HEK293T (cell line): ENCODE data around the gene GFPT2.

Experiments
- CTCF ChIA-PET: fragments of 350-600 bp; formaldehyde crosslinking; extraction: SDS; loops from one replicate; lab custom pipeline; 2021; ENCODE audit warnings: antibody characterized with exemption, inconsistent platforms; lab: Yijun Ruan, JAX
- POLR2A ChIA-PET: fragments of 350-600 bp; formaldehyde crosslinking; extraction: SDS; loops from one replicate; lab custom pipeline; 2020; ENCODE audit warnings: antibody characterized with exemption, inconsistent platforms; lab: Yijun Ruan, JAX
- DNase-seq: peaks from one replicate; pipeline ENCODE4 v3.0.0; 2012; ENCODE audit warnings: mixed read lengths; ENCODE audit errors: extremely low spot score
- ARNT ChIP-seq: fragments of 450-650 bp; IDR thresholded peaks from 2 replicates; pipeline ENCODE4 v1.6.1; 2017; ENCODE audit warnings: mild to moderate bottlenecking
- BHLHE40 ChIP-seq: fragments of 450-650 bp; IDR thresholded peaks from 2 replicates; pipeline ENCODE4 v1.6.1; 2016; ENCODE audit warnings: mild to moderate bottlenecking, moderate library complexity, borderline replicate concordance
- CTBP1 ChIP-seq: fragments of 450-650 bp; IDR thresholded peaks from 2 replicates; pipeline ENCODE4 v1.6.1; 2016; ENCODE audit warnings: borderline replicate concordance
- ELF4 ChIP-seq: fragments of 450-650 bp; IDR thresholded peaks from 2 replicates; pipeline ENCODE4 v1.6.1; 2017; ENCODE audit warnings: antibody characterized with exemption
- FOXA1 ChIP-seq: fragments of 450-650 bp; IDR thresholded peaks from 2 replicates; pipeline ENCODE4 v1.6.1; 2016; ENCODE audit warnings: mild to moderate bottlenecking
- FOXK2 ChIP-seq: fragments of 450-650 bp; IDR thresholded peaks from 2 replicates; pipeline ENCODE4 v1.6.1; 2016; ENCODE audit warnings: mild to moderate bottlenecking
- FOXM1 ChIP-seq: fragments of 450-650 bp; IDR thresholded peaks from 2 replicates; pipeline ENCODE4 v1.6.1; 2017; ENCODE audit warnings: mild to moderate bottlenecking, borderline replicate concordance
- HDGF ChIP-seq: fragments of 450-650 bp; IDR thresholded peaks from 2 replicates; pipeline ENCODE4 v1.6.1; 2017; ENCODE audit warnings: antibody characterized with exemption, borderline replicate concordance
- L3MBTL2 ChIP-seq: fragments of 450-650 bp; conservative IDR thresholded peaks from 2 replicates; pipeline ENCODE4 v1.6.1; 2016; ENCODE audit warnings: mild to moderate bottlenecking
- LEF1 ChIP-seq: fragments of 450-650 bp; IDR thresholded peaks from 2 replicates; pipeline ENCODE4 v1.6.1; 2017; ENCODE audit warnings: mild to moderate bottlenecking, borderline replicate concordance
- NFRKB ChIP-seq: fragments of 450-650 bp; IDR thresholded peaks from 2 replicates; pipeline ENCODE4 v1.6.1; 2016; ENCODE audit warnings: mild to moderate bottlenecking, moderate library complexity
- SP1 ChIP-seq: fragments of 450-650 bp; IDR thresholded peaks from 2 replicates; pipeline ENCODE4 v1.6.1; 2017
- SUZ12 ChIP-seq: fragments of 450-650 bp; IDR thresholded peaks from 2 replicates; pipeline ENCODE4 v1.6.1; 2016; ENCODE audit warnings: mild to moderate bottlenecking
- TARDBP ChIP-seq: fragments of 450-650 bp; IDR thresholded peaks from 2 replicates; pipeline ENCODE4 v1.6.1; 2016
- ZNF384 ChIP-seq: fragments of 450-650 bp; IDR thresholded peaks from 2 replicates; pipeline ENCODE4 v1.6.1; 2016
- TF ChIP-seq, protein P1 (sequence below): fragments of 450-650 bp; IDR thresholded peaks from 2 replicates; pipeline ENCODE4 v1.6.1; 2016

The GFPT2 gene

GRCh38 chr5:180343110-180343830 lies 9.9 kb downstream of the GFPT2 start:
- no peak for TF ChIP-seq NFRKB
- TF ChIP-seq LEF1 = no peak
- no peak for TF ChIP-seq SP1
- TF ChIP-seq CTBP1 = no peak
- TF ChIP-seq ELF4 = no peak
- no peak for TF ChIP-seq FOXA1
- no peak for TF ChIP-seq TARDBP
- no peak for TF ChIP-seq FOXM1
- no peak for TF ChIP-seq SUZ12
- CTCF ChIA-PET = interaction anchor here (1.4 to 5.5 kb wide), 3 partner anchors 12 to 27 kb away, joined by 6 to 22 read pairs (median 11); no protein-coding TSS in a partner anchor
- no peak for DNase-seq
- POLR2A ChIA-PET = interaction anchor here (0.8 kb wide), 1 partner anchor 10 kb away, joined by 3 read pairs; the partner anchor contains the start of gene GFPT2

GRCh38 chr5:180341595-180341994 lies 11.5 kb downstream of the GFPT2 start:
- no peak for DNase-seq
- CTCF ChIA-PET = interaction anchor here (0.8 to 5.5 kb wide), 3 partner anchors 10 to 25 kb away, joined by 4 to 22 read pairs (median 11); no protein-coding TSS in a partner anchor
- POLR2A ChIA-PET = no interaction called here
- TF ChIP-seq, protein P1, sequence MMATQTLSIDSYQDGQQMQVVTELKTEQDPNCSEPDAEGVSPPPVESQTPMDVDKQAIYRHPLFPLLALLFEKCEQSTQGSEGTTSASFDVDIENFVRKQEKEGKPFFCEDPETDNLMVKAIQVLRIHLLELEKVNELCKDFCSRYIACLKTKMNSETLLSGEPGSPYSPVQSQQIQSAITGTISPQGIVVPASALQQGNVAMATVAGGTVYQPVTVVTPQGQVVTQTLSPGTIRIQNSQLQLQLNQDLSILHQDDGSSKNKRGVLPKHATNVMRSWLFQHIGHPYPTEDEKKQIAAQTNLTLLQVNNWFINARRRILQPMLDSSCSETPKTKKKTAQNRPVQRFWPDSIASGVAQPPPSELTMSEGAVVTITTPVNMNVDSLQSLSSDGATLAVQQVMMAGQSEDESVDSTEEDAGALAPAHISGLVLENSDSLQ = no peak
- TF ChIP-seq CTBP1 (no peak), ZNF384 (no peak), ELF4 (no peak), SUZ12 (no peak), TARDBP (no peak), FOXK2 (no peak)

DNA sequence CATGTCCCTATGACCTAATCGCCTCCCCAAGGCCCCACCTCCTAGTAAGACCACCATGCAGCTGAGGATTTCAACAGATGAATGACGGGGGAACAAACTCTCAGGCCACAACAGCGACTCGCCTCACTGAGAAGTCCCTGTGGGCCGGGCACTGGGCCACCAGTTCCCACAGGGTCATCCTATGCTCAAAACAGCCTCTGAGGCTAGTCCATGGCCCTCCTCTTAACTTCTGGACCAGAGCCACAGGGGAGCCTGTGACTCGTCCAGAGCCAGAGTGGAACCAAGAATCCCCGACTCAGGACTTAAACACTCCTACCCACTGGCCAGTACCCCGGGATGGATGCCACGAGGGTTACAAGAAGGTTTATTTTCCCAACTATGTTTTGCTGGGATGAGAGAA lies 12.3 kb downstream of the GFPT2 start:
- POLR2A ChIA-PET = no interaction called here
- TF ChIP-seq ARNT (no peak), FOXM1 (no peak), L3MBTL2 (no peak), TARDBP (no peak), ELF4 (no peak), NFRKB (no peak), ZNF384 (no peak), SUZ12 (no peak), LEF1 (no peak), CTBP1 (no peak), FOXA1 (no peak), FOXK2 (no peak), SP1 (no peak), HDGF (no peak), BHLHE40 (no peak)
- TF ChIP-seq, protein P1 = no peak
- DNase-seq = no peak
- CTCF ChIA-PET = interaction anchor here (3.4 to 5.5 kb wide), 2 partner anchors 9 to 12 kb away, joined by 11 to 22 read pairs; no protein-coding TSS in a partner anchor

DNA sequence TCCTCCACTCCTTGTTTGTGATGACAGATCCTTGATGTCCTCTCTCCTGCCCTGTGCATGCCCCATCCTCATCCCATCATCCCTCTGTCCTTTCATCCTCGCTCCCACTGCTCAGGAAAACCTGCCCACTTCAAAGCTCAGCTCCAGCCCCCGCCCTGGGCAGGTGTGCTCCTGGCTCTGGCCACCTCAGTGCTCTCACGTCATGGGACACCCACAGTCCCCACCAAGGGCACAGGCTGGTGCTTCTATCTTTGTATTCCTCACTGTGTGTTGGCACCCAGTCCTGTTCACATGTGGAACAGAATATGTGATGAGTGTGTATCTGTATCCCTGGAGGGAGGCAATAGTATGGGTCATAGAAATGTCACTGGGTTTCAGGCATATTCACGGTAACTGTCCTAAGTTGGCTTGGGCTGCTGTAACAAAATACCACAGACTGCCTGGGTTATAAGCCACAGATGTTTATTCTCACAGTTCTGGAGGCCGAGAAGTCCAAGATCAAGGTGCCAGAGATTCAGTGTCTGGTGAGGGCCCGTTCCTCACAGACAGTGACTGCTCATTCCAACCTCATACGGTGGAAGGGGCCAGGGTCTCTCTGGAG lies 13.5 kb downstream of the GFPT2 start:
- TF ChIP-seq ZNF384 = no peak
- DNase-seq = no peak
- ChIA-PET CTCF (interaction anchor here (1.7 to 5.5 kb wide), 2 partner anchors 11 kb away, joined by 8 to 22 read pairs; no protein-coding TSS in a partner anchor), POLR2A (no interaction called here)

GRCh38 chr5:180338001-180338707 lies 15.0 kb downstream of the GFPT2 start:
- ChIA-PET CTCF (interaction anchor here (0.8 to 1.7 kb wide), 2 partner anchors 9 to 572 kb away, joined by 3 to 8 read pairs; no protein-coding TSS in a partner anchor), POLR2A (no interaction called here)
- no peak for DNase-seq
- TF ChIP-seq L3MBTL2 = no peak
- no peak for TF ChIP-seq BHLHE40
- TF ChIP-seq, protein P1 = no peak
- no peak for TF ChIP-seq FOXM1
- no peak for TF ChIP-seq SUZ12
